Measurements from ENCODE around the gene OR6K2. TPM values are rescaled to one million over a fixed set of nuclear protein-coding genes. Genes with fewer than 3 reads are reported as not detected.

Gene OR6K2
- total and polyA plus RNA-seq, 2 experiments from 2014 or later, result not detected

DNA sequence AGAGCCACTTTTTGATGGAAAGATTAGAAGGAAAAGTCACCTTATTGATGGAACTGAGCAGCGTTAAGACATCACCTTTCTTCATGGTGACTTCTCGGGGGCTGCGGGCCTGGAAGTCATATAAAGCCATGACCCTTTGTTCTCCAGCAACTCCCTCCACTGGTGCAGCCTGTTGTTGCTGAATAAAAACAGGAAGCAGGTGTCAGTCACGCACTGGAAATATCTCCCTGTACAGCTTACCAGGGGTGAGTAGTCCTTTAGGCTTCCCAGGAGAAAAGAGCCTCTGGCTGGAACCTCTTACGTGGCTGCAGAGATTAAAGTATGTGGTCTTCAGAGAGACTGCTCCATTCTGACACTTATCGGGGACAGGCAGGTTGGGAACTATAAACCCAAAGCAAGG, 45.9 kb downstream of the OR6K2 start:
- TF ChIP-seq EZH2 (IDR thresholded peaks at IDR 0.05; ENCODE audit: borderline replicate concordance) (no peak), EZH2phosphoT487 (IDR thresholded peaks at IDR 0.05; ENCODE audit: low read depth, severe bottlenecking, unreplicated experiment) (no peak)
- TF ChIP-seq, protein P1, sequence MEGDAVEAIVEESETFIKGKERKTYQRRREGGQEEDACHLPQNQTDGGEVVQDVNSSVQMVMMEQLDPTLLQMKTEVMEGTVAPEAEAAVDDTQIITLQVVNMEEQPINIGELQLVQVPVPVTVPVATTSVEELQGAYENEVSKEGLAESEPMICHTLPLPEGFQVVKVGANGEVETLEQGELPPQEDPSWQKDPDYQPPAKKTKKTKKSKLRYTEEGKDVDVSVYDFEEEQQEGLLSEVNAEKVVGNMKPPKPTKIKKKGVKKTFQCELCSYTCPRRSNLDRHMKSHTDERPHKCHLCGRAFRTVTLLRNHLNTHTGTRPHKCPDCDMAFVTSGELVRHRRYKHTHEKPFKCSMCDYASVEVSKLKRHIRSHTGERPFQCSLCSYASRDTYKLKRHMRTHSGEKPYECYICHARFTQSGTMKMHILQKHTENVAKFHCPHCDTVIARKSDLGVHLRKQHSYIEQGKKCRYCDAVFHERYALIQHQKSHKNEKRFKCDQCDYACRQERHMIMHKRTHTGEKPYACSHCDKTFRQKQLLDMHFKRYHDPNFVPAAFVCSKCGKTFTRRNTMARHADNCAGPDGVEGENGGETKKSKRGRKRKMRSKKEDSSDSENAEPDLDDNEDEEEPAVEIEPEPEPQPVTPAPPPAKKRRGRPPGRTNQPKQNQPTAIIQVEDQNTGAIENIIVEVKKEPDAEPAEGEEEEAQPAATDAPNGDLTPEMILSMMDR (IDR thresholded peaks at IDR 0.05; ENCODE audit: poor library complexity), result no peak
- DNase-seq (ENCODE audit: low spot score), result no peak
- no peaks in the 10 kb centered on the region for H3K9me2 ChIP-seq (replicated peaks; ENCODE audit: insufficient read depth)
- 70% methylated on average over 6 of the region's 6 CpGs for WGBS (ENCODE audit: low lambda C conversion rate, missing lambda C conversion rate)
- no peaks in the 10 kb centered on the region for H3K27me3 ChIP-seq
- H3K9me3 ChIP-seq (ENCODE audit: low read depth), result no peaks in the 10 kb centered on the region
- H3K79me2 ChIP-seq, result no peaks in the 10 kb centered on the region
- H3K4me2 ChIP-seq, result no peak overlapping the region
- no peaks in the 10 kb centered on the region for H3K36me3 ChIP-seq (replicated peaks; ENCODE audit: insufficient read depth, low read depth)
- H3K4me3 ChIP-seq, result no peak overlapping the region
- H2AFZ ChIP-seq, result no peak overlapping the region
- no peaks in the 10 kb centered on the region for H4K20me1 ChIP-seq (ENCODE audit: insufficient read depth, poor library complexity, severe bottlenecking)
- H3K27ac ChIP-seq, result no peak overlapping the region
- H3K4me1 ChIP-seq (ENCODE audit: insufficient read depth), result no peaks in the 10 kb centered on the region

- Histone ChIP-seq H3K27ac (no peak overlapping the region), H3K36me3 (replicated peaks; ENCODE audit: insufficient read depth, low read depth) (no peaks in the 10 kb centered on the region), H4K20me1 (ENCODE audit: insufficient read depth, poor library complexity, severe bottlenecking) (no peaks in the 10 kb centered on the region), H3K4me3 (no peak overlapping the region), H3K9me2 (replicated peaks; ENCODE audit: insufficient read depth) (no peaks in the 10 kb centered on the region), H2AFZ (no peak overlapping the region), H3K4me2 (no peak overlapping the region), H3K9me3 (ENCODE audit: low read depth) (no peaks in the 10 kb centered on the region), H3K79me2 (no peaks in the 10 kb centered on the region), H3K27me3 (no peaks in the 10 kb centered on the region), H3K4me1 (ENCODE audit: insufficient read depth) (no peaks in the 10 kb centered on the region)
- no peak for DNase-seq (ENCODE audit: low spot score)
- TF ChIP-seq EZH2phosphoT487 (IDR thresholded peaks at IDR 0.05; ENCODE audit: low read depth, severe bottlenecking, unreplicated experiment) (no peak), EZH2 (IDR thresholded peaks at IDR 0.05; ENCODE audit: borderline replicate concordance) (no peak)
- TF ChIP-seq, protein P1 (IDR thresholded peaks at IDR 0.05; ENCODE audit: poor library complexity), result no peak
These were observed 46.4 kb downstream of the OR6K2 start for GRCh38 chr1:158654086-158654485.

DNA sequence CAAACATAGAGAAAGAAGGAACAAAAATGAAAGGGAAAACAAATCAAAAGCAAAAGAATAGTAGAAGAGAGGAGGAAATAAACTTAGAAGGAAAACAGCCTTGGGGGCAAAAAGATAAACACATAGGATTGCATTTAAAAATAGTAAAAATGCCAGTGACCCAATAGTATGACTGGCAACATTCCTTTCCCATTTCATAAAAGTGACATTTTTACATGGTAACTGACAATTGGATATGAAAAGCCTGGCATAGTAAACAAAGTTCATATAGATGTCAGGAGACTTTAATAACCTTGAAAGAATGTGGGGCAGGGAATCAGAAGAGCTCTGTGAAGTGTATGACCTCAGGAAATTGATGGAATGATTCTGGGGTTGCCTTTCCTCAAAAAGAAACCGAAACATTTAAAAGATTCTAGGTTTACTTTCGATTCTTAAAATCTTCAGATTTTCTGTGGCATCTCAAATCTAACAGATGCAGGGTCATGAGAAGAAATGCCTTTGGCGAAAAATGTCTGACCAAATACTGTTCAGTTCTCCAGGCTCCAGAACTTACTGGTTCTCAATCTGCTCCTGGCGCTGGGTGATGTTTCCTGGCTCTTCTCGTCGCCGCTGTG, 47.6 kb downstream of the OR6K2 start:
- Histone ChIP-seq H3K36me3 (replicated peaks; ENCODE audit: insufficient read depth, low read depth) (no peaks in the 10 kb centered on the region), H3K27me3 (no peaks in the 10 kb centered on the region), H3K27ac (no peak overlapping the region), H3K79me2 (no peaks in the 10 kb centered on the region), H2AFZ (no peak overlapping the region), H3K9me2 (replicated peaks; ENCODE audit: insufficient read depth) (no peaks in the 10 kb centered on the region), H3K9me3 (ENCODE audit: low read depth) (no peaks in the 10 kb centered on the region), H3K4me1 (ENCODE audit: insufficient read depth) (no peaks in the 10 kb centered on the region), H3K4me2 (no peak overlapping the region), H3K4me3 (no peak overlapping the region), H4K20me1 (ENCODE audit: insufficient read depth, poor library complexity, severe bottlenecking) (no peaks in the 10 kb centered on the region)
- WGBS (ENCODE audit: low lambda C conversion rate, missing lambda C conversion rate), result 92% methylated on average over 7 of the region's 7 CpGs
- DNase-seq (ENCODE audit: low spot score), result no peak
- TF ChIP-seq EZH2 (IDR thresholded peaks at IDR 0.05; ENCODE audit: borderline replicate concordance) (no peak), EZH2phosphoT487 (IDR thresholded peaks at IDR 0.05; ENCODE audit: low read depth, severe bottlenecking, unreplicated experiment) (no peak)
- TF ChIP-seq, protein P1 (IDR thresholded peaks at IDR 0.05; ENCODE audit: poor library complexity), result no peak

Other genes with a start within 250 kb of the OR6K2 start
- not detected in 2 replicates for gene OR10K1, start 238.8 kb downstream of the OR6K2 start, total RNA-seq
- gene OR10K1, start 238.8 kb downstream of the OR6K2 start, polyA plus RNA-seq, result not detected in 2 replicates
- gene OR10R2, start 228.4 kb downstream of the OR6K2 start, total RNA-seq, result not detected in 2 replicates
- not detected in 2 replicates for gene OR10R2, start 228.4 kb downstream of the OR6K2 start, polyA plus RNA-seq
- not detected in 2 replicates for gene OR6Y1, start 146.2 kb downstream of the OR6K2 start, total RNA-seq
- not detected in 2 replicates for gene OR6Y1, start 146.2 kb downstream of the OR6K2 start, polyA plus RNA-seq
- gene OR6P1, start 130.1 kb downstream of the OR6K2 start, total RNA-seq, result not detected in 2 replicates
- not detected in 2 replicates for gene OR6P1, start 130.1 kb downstream of the OR6K2 start, polyA plus RNA-seq
- not detected in 2 replicates for gene OR10X1, start 120.8 kb downstream of the OR6K2 start, total RNA-seq
- not detected in 2 replicates for gene OR10X1, start 120.8 kb downstream of the OR6K2 start, polyA plus RNA-seq
- not detected in 2 replicates for gene OR10Z1, start 95.4 kb downstream of the OR6K2 start, total RNA-seq
- not detected in 2 replicates for gene OR10Z1, start 95.4 kb downstream of the OR6K2 start, polyA plus RNA-seq
- 0.03 and 0.04 TPM in 2 replicates for gene SPTA1, start 13.9 kb downstream of the OR6K2 start, total RNA-seq
- 1.1 TPM in 1 of 2 replicates, not detected in the other for gene SPTA1, start 13.9 kb downstream of the OR6K2 start, polyA plus RNA-seq
- gene OR6K3, start 20.1 kb upstream of the OR6K2 start, total RNA-seq, result not detected in 2 replicates
- gene OR6K3, start 20.1 kb upstream of the OR6K2 start, polyA plus RNA-seq, result not detected in 2 replicates
- not detected in 2 replicates for gene OR6K6, start 54.1 kb upstream of the OR6K2 start, total RNA-seq
- not detected in 2 replicates for gene OR6K6, start 54.1 kb upstream of the OR6K2 start, polyA plus RNA-seq
- gene OR6N1, start 71.5 kb upstream of the OR6K2 start, total RNA-seq, result not detected in 2 replicates
- not detected in 2 replicates for gene OR6N1, start 71.5 kb upstream of the OR6K2 start, polyA plus RNA-seq
- gene OR6N2, start 80.6 kb upstream of the OR6K2 start, total RNA-seq, result not detected in 2 replicates
- gene OR6N2, start 80.6 kb upstream of the OR6K2 start, polyA plus RNA-seq, result not detected in 2 replicates
- not detected in 2 replicates for gene MNDA, start 130.7 kb upstream of the OR6K2 start, total RNA-seq
- gene MNDA, start 130.7 kb upstream of the OR6K2 start, polyA plus RNA-seq, result not detected in 2 replicates
- gene PYHIN1, start 230.9 kb upstream of the OR6K2 start, total RNA-seq, result not detected in 2 replicates
- not detected in 2 replicates for gene PYHIN1, start 230.9 kb upstream of the OR6K2 start, polyA plus RNA-seq